K562 (cell line): Measurements from ENCODE around the gene DLGAP3. TPM values are rescaled to one million over a fixed set of nuclear protein-coding genes. Genes with fewer than 3 reads are reported as not detected.

ENCODE experiments used
- EGR1 ChIP-seq: fragments of 450-650 bp; conservative IDR thresholded peaks from 2 replicates; pipeline ENCODE4 v1.6.1; 2017; ENCODE audit warnings: mild to moderate bottlenecking
- ELF1 ChIP-seq: fragments of 200-800 bp; sonication (Bioruptor generic); IDR thresholded peaks from 2 replicates; pipeline ENCODE4 v1.6.1; 2016; ENCODE audit warnings: missing genetic modification characterization, missing compliant biosample characterization
- EWSR1 ChIP-seq: fragments of 450-650 bp; IDR thresholded peaks from 2 replicates; pipeline ENCODE4 v1.6.1; 2018; ENCODE audit warnings: borderline replicate concordance, mild to moderate bottlenecking, low read depth, moderate library complexity; ENCODE audit not compliant: partially characterized antibody
- XRCC4 ChIP-seq: IDR thresholded peaks from one replicate; pipeline ENCODE4 v1.6.1; 2011; ENCODE audit not compliant: insufficient read depth, insufficient read length; ENCODE audit errors: extremely low read depth
- polyA plus RNA-seq, 8 experiments: library from polyadenylated mRNA; depleted of rRNA in 4 of 8; stranded (reverse) in 5 of 8; unstranded in 3 of 8; fragments of >200 nt; fragmentation: Nextera tagmentation in 2 of 8; fragmentation: Illumina TruSeq in 1 of 8; extraction: Ambion mirVana in 2 of 8; extraction: Trizol in 1 of 8; gene quantifications; 2 replicates each; pipeline versions ENCODE4 v1.2.1 to v1.2.3, GENCODE V29; 2011 to 2014; ENCODE audit warnings: inconsistent platforms in 1 of 8, missing spikeins in 1 of 8
- total RNA-seq, 7 experiments: library from RNA; depleted of rRNA in 6 of 7; stranded (reverse); fragments of >200 nt in 6 of 7; fragmentation: Illumina TruSeq in 2 of 7; extraction: Trizol in 2 of 7; gene quantifications; 2 replicates each; pipeline versions ENCODE4 v1.2.1 to v1.2.3, GENCODE V29; 2011 to 2021; ENCODE audit warnings: low replicate concordance in 1 of 7
- TF ChIP-seq, protein P1 (sequence below): fragments of 200-600 bp; sonication (generic); IDR thresholded peaks from one replicate; pipeline ENCODE4 v1.6.1; 2012; ENCODE audit warnings: mild to moderate bottlenecking, low read depth, low read length, inconsistent platforms
- TF ChIP-seq, protein P2 (sequence below): sonication (generic); formaldehyde crosslinking; IDR thresholded peaks from 2 replicates; pipeline ENCODE4 v1.8.0; 2023; ENCODE audit warnings: mild to moderate bottlenecking, missing genetic modification reagents
- TF ChIP-seq, protein P3 (sequence below): IDR thresholded peaks from 2 replicates; pipeline ENCODE4 v1.6.1; 2014; ENCODE audit warnings: antibody characterized with exemption
- TF ChIP-seq, protein P4 (sequence below): fragments of 450-650 bp; formaldehyde crosslinking; IDR thresholded peaks from 2 replicates; pipeline ENCODE4 v1.4.0; 2020; ENCODE audit warnings: mild to moderate bottlenecking, moderate library complexity

DLGAP3 gene
- total and polyA plus RNA-seq, 9 of the 15 experiments (the other 6 are each of a cell fraction or from before 2014, with no cell fraction given), result 0.01 to 0.16 (median 0.07) TPM; not detected in 6

DNA sequence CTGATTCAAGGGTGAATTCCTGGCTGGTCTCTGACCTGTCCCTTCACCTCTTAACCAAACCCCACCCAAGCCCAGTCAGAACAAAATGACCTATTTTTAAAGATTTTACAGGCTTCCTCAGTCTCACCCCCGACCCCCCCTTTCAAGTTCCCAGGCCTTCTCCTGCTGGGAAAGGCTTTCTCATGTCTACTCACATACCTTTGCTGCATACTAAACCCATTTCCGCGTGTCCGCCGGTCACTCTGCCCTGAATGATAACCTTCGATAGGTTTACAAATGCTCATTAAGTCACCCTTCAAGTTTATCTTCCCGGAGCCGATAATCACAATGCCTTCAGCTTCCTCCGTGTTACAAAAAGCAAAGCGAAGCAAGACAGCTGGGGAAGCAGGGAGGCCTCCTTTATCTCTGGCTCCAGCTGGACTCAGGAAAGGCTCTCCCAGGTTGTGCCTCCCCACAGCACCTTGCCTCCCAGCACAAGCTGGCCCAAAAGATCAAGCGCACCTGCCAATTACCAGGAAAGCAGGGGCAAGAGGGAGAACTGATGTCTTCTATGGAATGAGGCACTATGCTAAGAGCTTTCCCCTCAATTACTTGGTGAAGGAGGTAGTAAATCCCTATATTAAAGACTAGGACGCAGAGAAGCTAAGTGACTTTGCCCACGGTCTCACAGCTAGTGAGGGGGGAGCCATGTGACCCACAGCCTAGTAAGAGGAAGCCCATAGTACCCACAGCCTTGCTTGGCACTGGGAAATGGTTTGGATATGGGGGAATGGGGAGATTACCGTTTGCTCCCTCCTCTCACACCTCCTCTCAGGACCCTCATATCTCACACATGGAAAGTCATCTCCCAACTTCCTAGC is 85.8 kb downstream of the DLGAP3 start (continued):
- TF ChIP-seq, protein P1, sequence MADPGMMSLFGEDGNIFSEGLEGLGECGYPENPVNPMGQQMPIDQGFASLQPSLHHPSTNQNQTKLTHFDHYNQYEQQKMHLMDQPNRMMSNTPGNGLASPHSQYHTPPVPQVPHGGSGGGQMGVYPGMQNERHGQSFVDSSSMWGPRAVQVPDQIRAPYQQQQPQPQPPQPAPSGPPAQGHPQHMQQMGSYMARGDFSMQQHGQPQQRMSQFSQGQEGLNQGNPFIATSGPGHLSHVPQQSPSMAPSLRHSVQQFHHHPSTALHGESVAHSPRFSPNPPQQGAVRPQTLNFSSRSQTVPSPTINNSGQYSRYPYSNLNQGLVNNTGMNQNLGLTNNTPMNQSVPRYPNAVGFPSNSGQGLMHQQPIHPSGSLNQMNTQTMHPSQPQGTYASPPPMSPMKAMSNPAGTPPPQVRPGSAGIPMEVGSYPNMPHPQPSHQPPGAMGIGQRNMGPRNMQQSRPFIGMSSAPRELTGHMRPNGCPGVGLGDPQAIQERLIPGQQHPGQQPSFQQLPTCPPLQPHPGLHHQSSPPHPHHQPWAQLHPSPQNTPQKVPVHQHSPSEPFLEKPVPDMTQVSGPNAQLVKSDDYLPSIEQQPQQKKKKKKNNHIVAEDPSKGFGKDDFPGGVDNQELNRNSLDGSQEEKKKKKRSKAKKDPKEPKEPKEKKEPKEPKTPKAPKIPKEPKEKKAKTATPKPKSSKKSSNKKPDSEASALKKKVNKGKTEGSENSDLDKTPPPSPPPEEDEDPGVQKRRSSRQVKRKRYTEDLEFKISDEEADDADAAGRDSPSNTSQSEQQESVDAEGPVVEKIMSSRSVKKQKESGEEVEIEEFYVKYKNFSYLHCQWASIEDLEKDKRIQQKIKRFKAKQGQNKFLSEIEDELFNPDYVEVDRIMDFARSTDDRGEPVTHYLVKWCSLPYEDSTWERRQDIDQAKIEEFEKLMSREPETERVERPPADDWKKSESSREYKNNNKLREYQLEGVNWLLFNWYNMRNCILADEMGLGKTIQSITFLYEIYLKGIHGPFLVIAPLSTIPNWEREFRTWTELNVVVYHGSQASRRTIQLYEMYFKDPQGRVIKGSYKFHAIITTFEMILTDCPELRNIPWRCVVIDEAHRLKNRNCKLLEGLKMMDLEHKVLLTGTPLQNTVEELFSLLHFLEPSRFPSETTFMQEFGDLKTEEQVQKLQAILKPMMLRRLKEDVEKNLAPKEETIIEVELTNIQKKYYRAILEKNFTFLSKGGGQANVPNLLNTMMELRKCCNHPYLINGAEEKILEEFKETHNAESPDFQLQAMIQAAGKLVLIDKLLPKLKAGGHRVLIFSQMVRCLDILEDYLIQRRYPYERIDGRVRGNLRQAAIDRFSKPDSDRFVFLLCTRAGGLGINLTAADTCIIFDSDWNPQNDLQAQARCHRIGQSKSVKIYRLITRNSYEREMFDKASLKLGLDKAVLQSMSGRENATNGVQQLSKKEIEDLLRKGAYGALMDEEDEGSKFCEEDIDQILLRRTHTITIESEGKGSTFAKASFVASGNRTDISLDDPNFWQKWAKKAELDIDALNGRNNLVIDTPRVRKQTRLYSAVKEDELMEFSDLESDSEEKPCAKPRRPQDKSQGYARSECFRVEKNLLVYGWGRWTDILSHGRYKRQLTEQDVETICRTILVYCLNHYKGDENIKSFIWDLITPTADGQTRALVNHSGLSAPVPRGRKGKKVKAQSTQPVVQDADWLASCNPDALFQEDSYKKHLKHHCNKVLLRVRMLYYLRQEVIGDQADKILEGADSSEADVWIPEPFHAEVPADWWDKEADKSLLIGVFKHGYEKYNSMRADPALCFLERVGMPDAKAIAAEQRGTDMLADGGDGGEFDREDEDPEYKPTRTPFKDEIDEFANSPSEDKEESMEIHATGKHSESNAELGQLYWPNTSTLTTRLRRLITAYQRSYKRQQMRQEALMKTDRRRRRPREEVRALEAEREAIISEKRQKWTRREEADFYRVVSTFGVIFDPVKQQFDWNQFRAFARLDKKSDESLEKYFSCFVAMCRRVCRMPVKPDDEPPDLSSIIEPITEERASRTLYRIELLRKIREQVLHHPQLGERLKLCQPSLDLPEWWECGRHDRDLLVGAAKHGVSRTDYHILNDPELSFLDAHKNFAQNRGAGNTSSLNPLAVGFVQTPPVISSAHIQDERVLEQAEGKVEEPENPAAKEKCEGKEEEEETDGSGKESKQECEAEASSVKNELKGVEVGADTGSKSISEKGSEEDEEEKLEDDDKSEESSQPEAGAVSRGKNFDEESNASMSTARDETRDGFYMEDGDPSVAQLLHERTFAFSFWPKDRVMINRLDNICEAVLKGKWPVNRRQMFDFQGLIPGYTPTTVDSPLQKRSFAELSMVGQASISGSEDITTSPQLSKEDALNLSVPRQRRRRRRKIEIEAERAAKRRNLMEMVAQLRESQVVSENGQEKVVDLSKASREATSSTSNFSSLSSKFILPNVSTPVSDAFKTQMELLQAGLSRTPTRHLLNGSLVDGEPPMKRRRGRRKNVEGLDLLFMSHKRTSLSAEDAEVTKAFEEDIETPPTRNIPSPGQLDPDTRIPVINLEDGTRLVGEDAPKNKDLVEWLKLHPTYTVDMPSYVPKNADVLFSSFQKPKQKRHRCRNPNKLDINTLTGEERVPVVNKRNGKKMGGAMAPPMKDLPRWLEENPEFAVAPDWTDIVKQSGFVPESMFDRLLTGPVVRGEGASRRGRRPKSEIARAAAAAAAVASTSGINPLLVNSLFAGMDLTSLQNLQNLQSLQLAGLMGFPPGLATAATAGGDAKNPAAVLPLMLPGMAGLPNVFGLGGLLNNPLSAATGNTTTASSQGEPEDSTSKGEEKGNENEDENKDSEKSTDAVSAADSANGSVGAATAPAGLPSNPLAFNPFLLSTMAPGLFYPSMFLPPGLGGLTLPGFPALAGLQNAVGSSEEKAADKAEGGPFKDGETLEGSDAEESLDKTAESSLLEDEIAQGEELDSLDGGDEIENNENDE, result no peak
- no peak for TF ChIP-seq EWSR1
- TF ChIP-seq ELF1, result peak; percentile 40; the same call in 1 of the 2 replicates
- TF ChIP-seq, protein P2, sequence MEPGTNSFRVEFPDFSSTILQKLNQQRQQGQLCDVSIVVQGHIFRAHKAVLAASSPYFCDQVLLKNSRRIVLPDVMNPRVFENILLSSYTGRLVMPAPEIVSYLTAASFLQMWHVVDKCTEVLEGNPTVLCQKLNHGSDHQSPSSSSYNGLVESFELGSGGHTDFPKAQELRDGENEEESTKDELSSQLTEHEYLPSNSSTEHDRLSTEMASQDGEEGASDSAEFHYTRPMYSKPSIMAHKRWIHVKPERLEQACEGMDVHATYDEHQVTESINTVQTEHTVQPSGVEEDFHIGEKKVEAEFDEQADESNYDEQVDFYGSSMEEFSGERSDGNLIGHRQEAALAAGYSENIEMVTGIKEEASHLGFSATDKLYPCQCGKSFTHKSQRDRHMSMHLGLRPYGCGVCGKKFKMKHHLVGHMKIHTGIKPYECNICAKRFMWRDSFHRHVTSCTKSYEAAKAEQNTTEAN, result 0 out of 2 replicates have a peak, but pooled peaks have one; percentile 24
- no peak for TF ChIP-seq XRCC4
- TF ChIP-seq, protein P3, sequence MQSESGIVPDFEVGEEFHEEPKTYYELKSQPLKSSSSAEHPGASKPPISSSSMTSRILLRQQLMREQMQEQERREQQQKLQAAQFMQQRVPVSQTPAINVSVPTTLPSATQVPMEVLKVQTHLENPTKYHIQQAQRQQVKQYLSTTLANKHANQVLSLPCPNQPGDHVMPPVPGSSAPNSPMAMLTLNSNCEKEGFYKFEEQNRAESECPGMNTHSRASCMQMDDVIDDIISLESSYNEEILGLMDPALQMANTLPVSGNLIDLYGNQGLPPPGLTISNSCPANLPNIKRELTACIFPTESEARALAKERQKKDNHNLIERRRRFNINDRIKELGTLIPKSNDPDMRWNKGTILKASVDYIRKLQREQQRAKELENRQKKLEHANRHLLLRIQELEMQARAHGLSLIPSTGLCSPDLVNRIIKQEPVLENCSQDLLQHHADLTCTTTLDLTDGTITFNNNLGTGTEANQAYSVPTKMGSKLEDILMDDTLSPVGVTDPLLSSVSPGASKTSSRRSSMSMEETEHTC, result no peak
- 0 out of 2 replicates have a peak, but pooled peaks have one; percentile 17 for TF ChIP-seq EGR1
- TF ChIP-seq, protein P4, sequence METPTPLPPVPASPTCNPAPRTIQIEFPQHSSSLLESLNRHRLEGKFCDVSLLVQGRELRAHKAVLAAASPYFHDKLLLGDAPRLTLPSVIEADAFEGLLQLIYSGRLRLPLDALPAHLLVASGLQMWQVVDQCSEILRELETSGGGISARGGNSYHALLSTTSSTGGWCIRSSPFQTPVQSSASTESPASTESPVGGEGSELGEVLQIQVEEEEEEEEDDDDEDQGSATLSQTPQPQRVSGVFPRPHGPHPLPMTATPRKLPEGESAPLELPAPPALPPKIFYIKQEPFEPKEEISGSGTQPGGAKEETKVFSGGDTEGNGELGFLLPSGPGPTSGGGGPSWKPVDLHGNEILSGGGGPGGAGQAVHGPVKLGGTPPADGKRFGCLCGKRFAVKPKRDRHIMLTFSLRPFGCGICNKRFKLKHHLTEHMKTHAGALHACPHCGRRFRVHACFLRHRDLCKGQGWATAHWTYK (CRISPR knock-in tag), result no peak
